ENCODE measurements around the gene IL20RA.
"Not testable (repeated sequence)": the region's sequence is repeated elsewhere in the genome, so short reads cannot be mapped to it uniquely, and the experiment has no call there.

The IL20RA gene

GRCh38 chr6:137002505-137002904 is 42.3 kb downstream of the IL20RA start:
- no peak for DNase-seq

GRCh38 chr6:137001977-137002302 is 42.8 kb downstream of the IL20RA start:
- no peak for DNase-seq

GRCh38 chr6:137001299-137001976 is 43.3 kb downstream of the IL20RA start:
- DNase-seq: no peak

- DNase-seq: no peak
Measured at GRCh38 chr6:137000825-137001224, 43.9 kb downstream of the IL20RA start.

- no peak for DNase-seq
Measured at GRCh38 chr6:136995521-136995920, 49.2 kb downstream of the IL20RA start.

- no peak for DNase-seq
Measured at GRCh38 chr6:136994782-136995181, 50.0 kb downstream of the IL20RA start.

- DNase-seq: no peak
Measured at GRCh38 chr6:136992113-136992512, 52.7 kb downstream of the IL20RA start.

- no peak for DNase-seq
Measured at GRCh38 chr6:136991646-136992045, 53.1 kb downstream of the IL20RA start.

- DNase-seq: no peak
Measured at GRCh38 chr6:136990754-136991153, 54.0 kb downstream of the IL20RA start.

GRCh38 chr6:136990242-136990578 is 54.6 kb downstream of the IL20RA start:
- DNase-seq: no peak

- DNase-seq: no peak
Measured at GRCh38 chr6:136989571-136990241, 55.1 kb downstream of the IL20RA start.

GRCh38 chr6:136987526-136987925 is 57.2 kb downstream of the IL20RA start:
- no peak for DNase-seq

- DNase-seq: no peak
Measured at GRCh38 chr6:136985502-136985901, 59.3 kb downstream of the IL20RA start.

GRCh38 chr6:136984578-136984977 is 60.2 kb downstream of the IL20RA start:
- DNase-seq: no peak

GRCh38 chr6:136983687-136984086 is 61.1 kb downstream of the IL20RA start:
- no peak for DNase-seq

- DNase-seq: no peak
Measured at GRCh38 chr6:136982928-136983327, 61.8 kb downstream of the IL20RA start.

GRCh38 chr6:136980070-136980469 is 64.7 kb downstream of the IL20RA start:
- no peak for DNase-seq

- no peak for DNase-seq
Measured at GRCh38 chr6:136979206-136979605, 65.6 kb downstream of the IL20RA start.

- DNase-seq: no peak
Measured at GRCh38 chr6:136977075-136977474, 67.7 kb downstream of the IL20RA start.

GRCh38 chr6:136975089-136975715 is 69.6 kb downstream of the IL20RA start:
- no peak for DNase-seq

- DNase-seq: not testable (repeated sequence)
Measured at GRCh38 chr6:136973781-136974180, 71.0 kb downstream of the IL20RA start.

- DNase-seq: no peak
Measured at GRCh38 chr6:136971609-136972008, 73.2 kb downstream of the IL20RA start.

- DNase-seq: no peak
Measured at GRCh38 chr6:136969930-136970329, 74.8 kb downstream of the IL20RA start.

- no peak for DNase-seq
Measured at GRCh38 chr6:136969433-136969832, 75.3 kb downstream of the IL20RA start.

- DNase-seq: no peak
Measured at GRCh38 chr6:136968837-136969236, 75.9 kb downstream of the IL20RA start.

All from stimulated activated CD4-positive, alpha-beta T cell treated with anti-CD3 and anti-CD28 coated beads, Interleukin-4, amount 100 ng/mL, for 1 hour (primary cell).